GM23248 (cell line): ENCODE measurements around the gene C5orf22. TPM values are rescaled to one million over a fixed set of nuclear protein-coding genes. Genes with fewer than 3 reads are reported as not detected.
A peak's percentile ranks its signal among the peaks of the same experiment; 100 is the strongest.
"Not testable (repeated sequence)": the region's sequence is repeated elsewhere in the genome, so short reads cannot be mapped to it uniquely, and the experiment has no call there.

Source experiments
- DNase-seq: peaks from one replicate; pipeline ENCODE4 v3.0.0-alpha.2; 2015
- H2AFZ ChIP-seq: fragments of 200-600 bp; sonication (generic); 2 replicates; pipeline ENCODE4 v1.6.1; 2016; ENCODE audit warnings: antibody characterized with exemption
- H3F3A ChIP-seq: fragments of 200-600 bp; sonication (generic); 2 replicates; pipeline ENCODE4 v1.6.1; 2016; ENCODE audit warnings: mild to moderate bottlenecking, antibody characterized with exemption, mixed run types; ENCODE audit not compliant: insufficient read depth
- H3K27ac ChIP-seq: fragments of 200-600 bp; sonication (generic); 2 replicates; pipeline ENCODE4 v1.5.1; 2016; ENCODE audit warnings: mild to moderate bottlenecking
- H3K27me3 ChIP-seq: fragments of 200-600 bp; sonication (generic); replicated peaks from 2 replicates; pipeline ENCODE4 v1.6.1; 2016; ENCODE audit warnings: mild to moderate bottlenecking; ENCODE audit not compliant: insufficient read depth
- H3K36me3 ChIP-seq: fragments of 200-600 bp; sonication (generic); 2 replicates; pipeline ENCODE4 v1.6.1; 2016; ENCODE audit warnings: low read depth, mild to moderate bottlenecking
- H3K4me1 ChIP-seq: fragments of 200-600 bp; sonication (generic); 2 replicates; pipeline ENCODE4 v1.6.1; 2016; ENCODE audit warnings: mild to moderate bottlenecking; ENCODE audit not compliant: insufficient read depth
- H3K4me2 ChIP-seq: fragments of 200-600 bp; sonication (generic); one replicate; pipeline ENCODE4 v1.6.1; 2016; ENCODE audit warnings: mild to moderate bottlenecking; ENCODE audit not compliant: unreplicated experiment
- H3K4me3 ChIP-seq: fragments of 200-600 bp; sonication (generic); 2 replicates; pipeline ENCODE4 v1.5.1; 2016; ENCODE audit warnings: mild to moderate bottlenecking
- H3K79me2 ChIP-seq: fragments of 200-600 bp; sonication (generic); 2 replicates; pipeline ENCODE4 v1.6.1; 2016; ENCODE audit warnings: mild to moderate bottlenecking; ENCODE audit not compliant: insufficient read depth
- H3K9ac ChIP-seq: fragments of 200-600 bp; sonication (generic); 2 replicates; pipeline ENCODE4 v1.6.1; 2016; ENCODE audit warnings: mild to moderate bottlenecking
- H3K9me2 ChIP-seq: fragments of 200-600 bp; sonication (generic); 2 replicates; pipeline ENCODE4 v1.6.1; 2016; ENCODE audit warnings: mixed run types, mild to moderate bottlenecking, moderate library complexity; ENCODE audit not compliant: insufficient read depth
- H3K9me3 ChIP-seq: fragments of 200-600 bp; sonication (generic); one replicate; pipeline ENCODE4 v1.6.1; 2017; ENCODE audit warnings: low read depth
- H4K20me1 ChIP-seq: fragments of 200-600 bp; sonication (generic); 2 replicates; pipeline ENCODE4 v1.6.0; 2016; ENCODE audit not compliant: insufficient read depth
- EZH2 ChIP-seq: fragments of 200-600 bp; sonication (generic); IDR thresholded peaks from 2 replicates; pipeline ENCODE4 v1.6.1; 2018; ENCODE audit warnings: antibody characterized with exemption, mild to moderate bottlenecking; ENCODE audit not compliant: insufficient read depth, poor library complexity, severe bottlenecking
- EZH2phosphoT487 ChIP-seq: fragments of 200-600 bp; sonication (generic); IDR thresholded peaks from 2 replicates; pipeline ENCODE4 v1.6.1; 2018; ENCODE audit warnings: antibody characterized with exemption, moderate library complexity, mild to moderate bottlenecking, low read depth; ENCODE audit not compliant: insufficient read depth
- WGBS, 2 experiments: methylation state at CpG; one replicate each; pipeline ENCODE4 v1.1.6; 2015 to 2017; ENCODE audit warnings: low lambda C conversion rate in 2 of 2, low coverage in 1 of 2; ENCODE audit errors: missing lambda C conversion rate in 2 of 2; 5-methylcytosine and 5-hydroxymethylcytosine counted together
- in situ Hi-C: fragments of 300-500 bp; cut with MboI; formaldehyde crosslinking; loops from 2 replicates; pipeline ENCODE4 v1.15.0; 2020
- polyA plus RNA-seq: library from polyadenylated mRNA; unstranded; fragments of >200 nt; fragmentation: Nextera tagmentation; extraction: Ambion mirVana; gene quantifications from 2 replicates; pipeline ENCODE4 v1.2.1, GENCODE V29; 2016
- total RNA-seq: library from RNA; depleted of rRNA; stranded (reverse); fragments of >200 nt; shearing (Covaris generic); gene quantifications from 2 replicates; pipeline ENCODE4 v1.2.3, GENCODE V29; 2014

The C5orf22 gene
- total and polyA plus RNA-seq, 2 experiments from 2014 or later, result 17.1 to 20.4 TPM

DNA sequence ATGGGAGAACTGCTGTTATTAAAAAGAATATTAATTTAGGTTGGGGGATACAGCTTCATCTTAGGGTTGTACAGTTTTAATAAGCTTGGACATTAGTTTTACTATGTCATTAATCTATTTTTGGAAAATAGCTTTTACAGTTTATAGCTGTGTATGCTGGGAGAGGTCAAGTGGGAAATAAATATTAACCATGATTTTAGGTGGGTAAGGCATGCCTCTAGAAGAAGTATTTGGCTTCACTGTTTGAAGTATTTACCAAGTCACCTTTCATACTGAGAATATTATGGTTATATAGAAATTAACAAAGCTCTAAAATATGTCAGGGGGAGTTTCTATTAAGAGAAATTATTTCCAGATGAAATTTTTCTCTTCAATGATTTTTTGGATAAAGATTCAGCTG, 5.2 kb downstream of the C5orf22 start:
- Histone ChIP-seq H3K4me1 (peaks cover 15% of the 10 kb centered on the region; the same call in 1 of the 2 replicates), H3K27ac (no peak overlapping the region), H2AFZ (no peak overlapping the region), H3K36me3 (peaks cover 61% of the 10 kb centered on the region), H3K4me3 (no peak overlapping the region), H3K9ac (no peak overlapping the region), H3F3A (peaks cover 6% of the 10 kb centered on the region), H3K79me2 (peaks cover 63% of the 10 kb centered on the region), H3K27me3 (no peaks in the 10 kb centered on the region), H3K4me2 (no peak overlapping the region), H3K9me2 (no peaks in the 10 kb centered on the region), H3K9me3 (no peaks in the 10 kb centered on the region), H4K20me1 (no peaks in the 10 kb centered on the region)
- in situ Hi-C loops, result no loop called here
- TF ChIP-seq EZH2phosphoT487 (no peak), EZH2 (no peak)
- no peak for DNase-seq

DNA sequence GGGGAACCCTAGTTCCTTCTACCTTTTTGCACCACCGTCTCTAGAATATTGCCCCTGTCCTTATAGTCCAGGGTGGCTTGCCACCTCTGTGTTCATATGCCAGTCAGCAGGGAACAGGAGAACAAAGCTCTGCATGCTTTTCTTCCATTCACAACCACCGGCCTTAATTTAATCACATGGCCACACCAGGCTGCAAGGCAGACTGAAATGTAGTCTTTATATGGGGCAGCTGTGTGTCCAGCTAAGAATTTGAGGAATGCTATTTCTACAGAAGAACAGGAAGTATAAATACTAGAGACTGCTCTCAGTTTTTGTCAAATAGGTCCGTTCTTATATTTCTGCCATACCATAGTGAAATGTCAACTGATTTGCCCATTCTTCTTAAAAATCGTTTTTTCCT, 5.8 kb downstream of the C5orf22 start:
- Histone ChIP-seq H4K20me1 (no peaks in the 10 kb centered on the region), H3K27ac (no peak overlapping the region), H3K4me2 (no peak overlapping the region), H3K4me3 (no peak overlapping the region), H3K79me2 (peaks cover 58% of the 10 kb centered on the region), H3K9ac (no peak overlapping the region), H3F3A (peaks cover 1% of the 10 kb centered on the region), H3K9me2 (no peaks in the 10 kb centered on the region), H3K27me3 (no peaks in the 10 kb centered on the region), H2AFZ (no peak overlapping the region), H3K9me3 (no peaks in the 10 kb centered on the region), H3K4me1 (peaks cover 15% of the 10 kb centered on the region; the same call in 1 of the 2 replicates), H3K36me3 (peaks cover 66% of the 10 kb centered on the region)
- TF ChIP-seq EZH2 (no peak), EZH2phosphoT487 (no peak)
- in situ Hi-C loops, result no loop called here
- 72 to 73% methylated on average over 4 of the region's 4 CpGs for WGBS, 2 experiments
- DNase-seq, result no peak

- H3K9me3 ChIP-seq, H3K79me2 ChIP-seq, H4K20me1 ChIP-seq, H3K27me3 ChIP-seq, H3K4me3 ChIP-seq, DNase-seq, H3K27ac ChIP-seq, H3K9me2 ChIP-seq, H3K4me1 ChIP-seq, H2AFZ ChIP-seq, H3K9ac ChIP-seq, H3K4me2 ChIP-seq, in situ Hi-C loops: not testable (repeated sequence)
- 98 to 100% methylated on average over 2 of the region's 2 CpGs for WGBS, 2 experiments
- Histone ChIP-seq H3F3A (peaks cover 12% of the 10 kb centered on the region; the same call in 1 of the 2 replicates), H3K36me3 (peaks cover 40% of the 10 kb centered on the region)
Observed at GRCh38 chr5:31549114-31549513, 17.0 kb downstream of the C5orf22 start.

- no peak overlapping the region for H3K4me3 ChIP-seq
- WGBS, 2 experiments, result 98 to 100% methylated on average over 3 of the region's 3 CpGs
- H2AFZ ChIP-seq, result no peak overlapping the region
- no peaks in the 10 kb centered on the region for H3K9me2 ChIP-seq
- H3F3A ChIP-seq, result peaks cover 19% of the 10 kb centered on the region; the same call in 1 of the 2 replicates
- no peak overlapping the region for H3K4me2 ChIP-seq
- H3K27ac ChIP-seq, result no peak overlapping the region
- in situ Hi-C loops, result no loop called here
- TF ChIP-seq EZH2, result no peak
- no peak for TF ChIP-seq EZH2phosphoT487
- H3K79me2 ChIP-seq, result no peaks in the 10 kb centered on the region
- H4K20me1 ChIP-seq, result no peaks in the 10 kb centered on the region
- DNase-seq, result no peak
- H3K4me1 ChIP-seq, result peaks cover 13% of the 10 kb centered on the region
- H3K9ac ChIP-seq, result no peak overlapping the region
- H3K27me3 ChIP-seq, result no peaks in the 10 kb centered on the region
- H3K9me3 ChIP-seq, result no peaks in the 10 kb centered on the region
- H3K36me3 ChIP-seq, result peaks cover 33% of the 10 kb centered on the region
Observed at GRCh38 chr5:31551878-31552277, 19.8 kb downstream of the C5orf22 start.

GRCh38 chr5:31553863-31554262, 21.8 kb downstream of the C5orf22 start:
- in situ Hi-C loops, result no loop called here
- H3K9ac ChIP-seq, result no peak overlapping the region

More at GRCh38 chr5:31553863-31554262, 21.8 kb downstream of the C5orf22 start:
- Histone ChIP-seq H4K20me1 (no peaks in the 10 kb centered on the region), H3K36me3 (peaks cover 33% of the 10 kb centered on the region), H3K27ac (no peak overlapping the region), H3K9me2 (no peaks in the 10 kb centered on the region), H3K9me3 (no peaks in the 10 kb centered on the region), H3K27me3 (no peaks in the 10 kb centered on the region), H3K4me3 (no peak overlapping the region), H3F3A (peaks cover 19% of the 10 kb centered on the region; the same call in 1 of the 2 replicates), H2AFZ (no peak overlapping the region), H3K4me2 (no peak overlapping the region), H3K79me2 (no peaks in the 10 kb centered on the region), H3K4me1 (peaks cover 13% of the 10 kb centered on the region)
- peak; percentile 23 for DNase-seq
- TF ChIP-seq EZH2phosphoT487 (no peak), EZH2 (no peak)
